Gastrocnemius medialis (tissue), 4 donors: Measurements from ENCODE around the gene GINM1. TPM values are rescaled to one million over a fixed set of nuclear protein-coding genes. Genes with fewer than 3 reads are reported as not detected.

Source experiments
- ATAC-seq, 2 donors: fragments of 150-250 bp; one replicate each; pipeline ENCODE4 v1.9.1; 2016
- DNase-seq, 2 donors: peaks; one replicate each; pipeline ENCODE4 v3.0.0-alpha.2; 2019
- H3K27ac ChIP-seq, 4 donors: fragments of 200-600 bp; sonication (generic); 1 replicate in 1 of 4; 2 replicates in 3 of 4; pipeline ENCODE4 v1.5.1; 2016 to 2018; ENCODE audit warnings: mild to moderate bottlenecking in 2 of 4, moderate library complexity in 1 of 4
- H3K27me3 ChIP-seq, 3 donors: fragments of 200-600 bp; sonication (generic) in 2 of 3; 1 replicate in 1 of 3; 2 replicates in 2 of 3; pipeline versions ENCODE4 v1.5.1 to v1.6.0; 2016 to 2019; ENCODE audit warnings: mild to moderate bottlenecking in 1 of 3, moderate library complexity in 1 of 3
- H3K36me3 ChIP-seq, 2 donors: fragments of 200-600 bp; sonication (generic) in 1 of 2; one replicate each; pipeline ENCODE4 v1.5.1; 2017 to 2018
- H3K4me1 ChIP-seq, 2 donors: fragments of 200-600 bp; sonication (generic) in 1 of 2; one replicate each; pipeline ENCODE4 v1.5.1; 2016 to 2017; ENCODE audit warnings: mild to moderate bottlenecking in 2 of 2
- H3K4me3 ChIP-seq, 4 donors: fragments of 200-600 bp; sonication (generic) in 3 of 4; 1 replicate in 1 of 4; 2 replicates in 3 of 4; pipeline ENCODE4 v1.5.1; 2016 to 2019; ENCODE audit warnings: mild to moderate bottlenecking in 2 of 4
- H3K9me3 ChIP-seq, 3 donors: fragments of 200-600 bp; sonication (generic) in 2 of 3; 1 replicate in 1 of 3; 2 replicates in 2 of 3; pipeline ENCODE4 v1.5.1; 2016 to 2019
- CTCF ChIP-seq, 5 experiments: fragments of 450-650 bp in 3 of 5; fragments of 200-600 bp in 2 of 5; sonication (generic) in 2 of 5; IDR thresholded peaks in 4 of 5; conservative IDR thresholded peaks in 1 of 5; 1 replicate in 4 of 5; 2 replicates in 1 of 5; pipeline ENCODE4 v1.5.1; 2016 to 2019; ENCODE audit warnings: antibody characterized with exemption in 5 of 5, mild to moderate bottlenecking in 3 of 5, moderate library complexity in 3 of 5
- POLR2A ChIP-seq, 2 donors: fragments of 450-650 bp; IDR thresholded peaks; one replicate each; pipeline ENCODE4 v1.6.1; 2017; ENCODE audit warnings: antibody characterized with exemption in 2 of 2, mild to moderate bottlenecking in 2 of 2, moderate library complexity in 2 of 2
- in situ Hi-C, 4 donors: fragments of 200-750 bp; cut with MboI; loops; one replicate each; pipeline versions ENCODE4 v1.15.0 to v1.8.0; 2017; ENCODE audit warnings: low sequenced_read_pairs in 4 of 4
- intact Hi-C: fragments of 100-400 bp; cut with DNase I; formaldehyde crosslinking; loops from one replicate; pipeline ENCODE4 v1.15.1; 2023; ENCODE audit warnings: low total_unique reads
- total RNA-seq, 4 donors: library from RNA; depleted of rRNA; stranded (reverse); fragments of >200 nt; gene quantifications; one replicate each; pipeline versions ENCODE4 v1.1.0 to v1.2.3, GENCODE V29; 2016

GINM1 gene
- total RNA-seq, 4 donors from 2014 or later: 28.9 to 39.4 (median 33.1) TPM

- no peaks in the 10 kb centered on the region for H3K4me1 ChIP-seq
- no peak overlapping the region for H3K4me3 ChIP-seq
- H3K27ac ChIP-seq: no peak overlapping the region
- in situ Hi-C loops (no loop called here), intact Hi-C loops (no loop called here)
- ATAC-seq: no peak
- H3K9me3 ChIP-seq: no peaks in the 10 kb centered on the region
- DNase-seq: no peak
- no peaks in the 10 kb centered on the region for H3K36me3 ChIP-seq
- TF ChIP-seq POLR2A (IDR thresholded peaks at IDR 0.05) (no peak), CTCF (IDR thresholded peaks at IDR 0.05 in 4 of 5, conservative IDR thresholded peaks at IDR 0.05 in 1 of 5) (no peak)
- H3K27me3 ChIP-seq: peaks cover 0 to 3% (median 0%) of the 10 kb centered on the region in 3 donors
Observed at GRCh38 chr6:149558029-149558428, 8.1 kb upstream of the GINM1 start.

GRCh38 chr6:149559389-149559788, 6.8 kb upstream of the GINM1 start:
- H3K27ac ChIP-seq: no peak overlapping the region
- in situ Hi-C loops (no loop called here), intact Hi-C loops (no loop called here)
- no peak for TF ChIP-seq CTCF (IDR thresholded peaks at IDR 0.05 in 4 of 5, conservative IDR thresholded peaks at IDR 0.05 in 1 of 5)
- no peak for TF ChIP-seq POLR2A (IDR thresholded peaks at IDR 0.05)
- H3K27me3 ChIP-seq: no peaks in the 10 kb centered on the region
- no peaks in the 10 kb centered on the region for H3K9me3 ChIP-seq
- no peak overlapping the region for H3K4me3 ChIP-seq
- ATAC-seq (no peak), DNase-seq (no peak)
- no peaks in the 10 kb centered on the region for H3K36me3 ChIP-seq
- peaks cover 0 to under 1% of the 10 kb centered on the region in 2 donors for H3K4me1 ChIP-seq

- no peak overlapping the region for H3K27ac ChIP-seq
- ATAC-seq (no peak), DNase-seq (no peak)
- no peaks in the 10 kb centered on the region for H3K36me3 ChIP-seq
- no peaks in the 10 kb centered on the region for H3K27me3 ChIP-seq
- no peak for TF ChIP-seq POLR2A (IDR thresholded peaks at IDR 0.05)
- TF ChIP-seq CTCF (IDR thresholded peaks at IDR 0.05 in 4 of 5, conservative IDR thresholded peaks at IDR 0.05 in 1 of 5): peak in 1 of 5 experiments; percentile 31
- no peak overlapping the region for H3K4me3 ChIP-seq
- in situ Hi-C loops (no loop called here), intact Hi-C loops (no loop called here)
- H3K9me3 ChIP-seq: no peaks in the 10 kb centered on the region
- H3K4me1 ChIP-seq: peaks cover 5 to 6% of the 10 kb centered on the region in 2 donors
Observed at GRCh38 chr6:149560736-149561135, 5.4 kb upstream of the GINM1 start.

- TF ChIP-seq POLR2A (IDR thresholded peaks at IDR 0.05): no peak
- TF ChIP-seq CTCF (IDR thresholded peaks at IDR 0.05 in 4 of 5, conservative IDR thresholded peaks at IDR 0.05 in 1 of 5): no peak
- in situ Hi-C loops: no loop called here
- no peak for DNase-seq
- no peaks in the 10 kb centered on the region for H3K9me3 ChIP-seq
- peak overlapping the region in 2 of 4 donors; percentile 75 to 85 for H3K27ac ChIP-seq
- H3K4me3 ChIP-seq: no peak overlapping the region
- peaks cover 14 to 20% of the 10 kb centered on the region in 2 donors for H3K4me1 ChIP-seq
- ATAC-seq: no peak
- intact Hi-C loops: no loop called here
- no peaks in the 10 kb centered on the region for H3K36me3 ChIP-seq
- H3K27me3 ChIP-seq: no peaks in the 10 kb centered on the region
Observed at GRCh38 chr6:149563203-149563927, 2.8 kb upstream of the GINM1 start.
